Measurements from ENCODE around the gene KCND2. TPM values are rescaled to one million over a fixed set of nuclear protein-coding genes. Genes with fewer than 3 reads are reported as not detected.

Gene KCND2
- total and polyA plus RNA-seq, 2 of the 4 experiments (the other 2 are of a cell fraction), result under 0.01 TPM; not detected in 1

DNA sequence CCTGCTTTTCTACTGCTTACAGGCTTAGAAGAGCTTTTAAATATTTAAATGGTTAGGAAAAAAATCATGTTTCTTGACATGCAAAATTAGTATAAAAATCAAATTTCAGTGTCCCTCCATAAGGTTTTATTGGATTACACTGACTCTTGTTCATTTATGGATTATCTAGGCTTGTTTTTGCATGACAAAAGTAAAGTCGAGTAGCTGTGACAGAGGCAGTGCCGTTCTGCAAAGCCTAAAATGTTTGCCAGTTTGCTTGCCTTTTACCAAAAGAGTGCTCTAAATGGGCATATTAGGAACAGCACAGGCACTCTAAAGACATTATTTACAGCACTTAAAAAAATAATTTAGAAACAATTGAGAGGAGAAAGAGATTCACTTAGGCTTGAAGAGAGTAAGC lies 445.4 kb downstream of the KCND2 start:
- Histone ChIP-seq H4K91ac (ENCODE audit: insufficient read depth, low read depth, low read length) (no peak overlapping the region), H3K79me1 (ENCODE audit: low read depth in 1 of 2, low read length in 2 of 2) (no peaks in the 10 kb centered on the region), H3K4me1 (ENCODE audit: control insufficient read depth, insufficient read depth, low read length) (no peaks in the 10 kb centered on the region), H4K5ac (ENCODE audit: low read depth, low read length) (no peak overlapping the region), H3K18ac (ENCODE audit: low read depth, low read length) (no peak overlapping the region), H2BK20ac (ENCODE audit: low read depth, low read length) (no peak overlapping the region), H3K36me3 (ENCODE audit: control insufficient read depth, insufficient read depth, low read length) (no peaks in the 10 kb centered on the region), H3K27ac (ENCODE audit: insufficient read depth, low read length) (no peak overlapping the region), H2BK15ac (ENCODE audit: low read depth, low read length) (no peak overlapping the region), H3K4ac (ENCODE audit: low read depth, low read length) (no peak overlapping the region), H4K20me1 (ENCODE audit: insufficient read depth, low read length) (no peaks in the 10 kb centered on the region), H3K14ac (replicated peaks; ENCODE audit: low read depth, low read length) (no peak overlapping the region), H3K9me1 (ENCODE audit: insufficient read depth, low read length) (no peaks in the 10 kb centered on the region), H3K9ac (ENCODE audit: low read depth, low read length) (no peak overlapping the region), H2AK5ac (ENCODE audit: low read depth, low read length) (no peak overlapping the region), H4K8ac (ENCODE audit: low read depth in 2 of 2, low read length in 2 of 2) (no peak overlapping the region), H3K23ac (ENCODE audit: low read depth, low read length) (no peak overlapping the region), H3K27me3 (ENCODE audit: control insufficient read depth, insufficient read depth, low read length) (peaks cover 5% of the 10 kb centered on the region), H3K56ac (ENCODE audit: extremely low read depth, insufficient read depth, low read length) (no peak overlapping the region), H3K4me3 (ENCODE audit: insufficient read depth, low read depth, low read length) (no peak overlapping the region), H2AFZ (replicated peaks; ENCODE audit: low read length, poor library complexity) (no peak overlapping the region), H3K9me3 (ENCODE audit: control insufficient read depth, insufficient read depth, low read length) (no peaks in the 10 kb centered on the region), H3K4me2 (ENCODE audit: low read depth, low read length) (no peak overlapping the region), H2AK9ac (replicated peaks; ENCODE audit: low read depth, low read length, poor library complexity) (no peak overlapping the region), H2BK5ac (ENCODE audit: low read depth, low read length, poor library complexity, severe bottlenecking) (no peak overlapping the region), H2BK120ac (ENCODE audit: low read depth, low read length) (no peak overlapping the region)
- ATAC-seq (ENCODE audit: low read depth) (no peak), DNase-seq (no peak)
- TF ChIP-seq POLR2A (IDR thresholded peaks at IDR 0.05; ENCODE audit: low read depth, low read length), result no peak
- no peak for TF ChIP-seq CHD1 (IDR thresholded peaks at IDR 0.05; ENCODE audit: low read depth, low read length)
- TF ChIP-seq, protein P1, sequence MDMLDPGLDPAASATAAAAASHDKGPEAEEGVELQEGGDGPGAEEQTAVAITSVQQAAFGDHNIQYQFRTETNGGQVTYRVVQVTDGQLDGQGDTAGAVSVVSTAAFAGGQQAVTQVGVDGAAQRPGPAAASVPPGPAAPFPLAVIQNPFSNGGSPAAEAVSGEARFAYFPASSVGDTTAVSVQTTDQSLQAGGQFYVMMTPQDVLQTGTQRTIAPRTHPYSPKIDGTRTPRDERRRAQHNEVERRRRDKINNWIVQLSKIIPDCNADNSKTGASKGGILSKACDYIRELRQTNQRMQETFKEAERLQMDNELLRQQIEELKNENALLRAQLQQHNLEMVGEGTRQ (IDR thresholded peaks at IDR 0.05; ENCODE audit: low read depth, low read length), result no peak
- dilution Hi-C loops (cut with HindIII; ENCODE audit: low sequenced_read_pairs, unreplicated experiment) (no loop called here), intact Hi-C loops (cut with micrococcal nuclease) (no loop called here), in situ Hi-C loops (cut with MboI; ENCODE audit: low sequenced_read_pairs) (no loop called here)
- ChIA-PET CTCF (no interaction called here), POLR2A (ENCODE audit: unreplicated experiment) (no interaction called here)
- BruUV-seq (replicated peaks), result no TSS peak
- no CpG with 5 or more reads among the region's 2 CpGs for WGBS, 2 experiments (ENCODE audit: extremely low coverage in 2 of 2, insufficient read length in 1 of 2)
